Peyer's patch (tissue), 4 donors: Measurements from ENCODE around the gene ROBO1.

Experiments used
- CTCF ChIP-seq, 6 experiments: fragments of 450-650 bp in 4 of 6; fragments of 200-600 bp in 2 of 6; sonication (generic) in 1 of 6; IDR thresholded peaks; one replicate each; pipeline ENCODE4 v1.5.1; 2017 to 2019; ENCODE audit warnings: antibody characterized with exemption in 6 of 6, mild to moderate bottlenecking in 3 of 6, moderate library complexity in 1 of 6
- POLR2A ChIP-seq, 2 donors: fragments of 450-650 bp; IDR thresholded peaks; one replicate each; pipeline ENCODE4 v1.5.1; 2017; ENCODE audit warnings: antibody characterized with exemption in 2 of 2, mild to moderate bottlenecking in 2 of 2, moderate library complexity in 2 of 2

GRCh38 chr3:79027593-79027992, 740.2 kb downstream of the ROBO1 start:
- TF ChIP-seq CTCF (IDR thresholded peaks at IDR 0.05) (no peak), POLR2A (IDR thresholded peaks at IDR 0.05) (no peak)
